ENCODE results near the gene PRG3. TPM values are rescaled to one million over a fixed set of nuclear protein-coding genes. Genes with fewer than 3 reads are reported as not detected.

PRG3 gene
- total and polyA plus RNA-seq, 2 of the 13 experiments (the other 11 are each of a cell fraction or from before 2014, with no cell fraction given), result not detected

DNA sequence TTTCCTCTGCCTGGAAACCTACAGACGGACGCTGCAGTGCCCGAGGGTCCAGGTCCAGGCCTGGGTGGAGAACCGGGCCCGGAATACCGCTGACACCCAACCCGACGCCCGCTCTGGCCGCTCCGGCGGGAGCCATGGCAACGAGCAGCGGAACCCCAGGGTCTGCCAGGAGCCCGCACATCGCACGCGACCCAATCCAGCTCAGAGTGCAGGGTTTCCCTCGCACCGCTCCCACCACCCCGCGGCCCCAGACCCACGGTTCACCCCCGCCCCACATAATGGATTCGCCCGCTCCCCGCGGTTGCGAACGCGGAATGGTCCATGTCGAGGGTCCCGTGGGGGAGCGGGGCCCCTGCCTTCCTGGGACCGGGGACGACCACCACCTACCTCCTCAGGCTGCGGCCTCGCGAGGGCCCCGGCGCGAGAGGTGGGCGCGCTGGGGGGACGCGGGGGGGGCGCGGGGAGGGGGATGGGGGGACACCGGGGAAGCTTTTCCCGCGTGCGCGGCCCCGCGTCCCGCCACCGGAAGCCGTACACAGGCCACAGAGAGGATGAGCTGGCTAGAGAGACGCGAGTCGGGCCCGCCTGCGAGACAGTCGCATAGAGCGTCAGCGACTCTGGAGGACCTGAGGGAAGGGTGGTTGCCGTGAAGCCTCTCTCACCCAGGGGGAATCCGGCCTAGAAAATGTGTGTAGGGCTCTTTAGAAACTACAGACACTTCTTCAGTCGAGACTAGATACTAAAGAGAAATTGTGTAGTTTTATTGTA is 45.4 kb downstream of the PRG3 start, which contains the start of gene SSRP1 (continued):
- TF ChIP-seq ZNF224 (CRISPR knock-in tag; IDR thresholded peaks at IDR 0.05) (0 out of 2 replicates have a peak, but pooled peaks have one; percentile 54), AKNA (CRISPR knock-in tag; IDR thresholded peaks at IDR 0.05; ENCODE audit: borderline replicate concordance) (no peak), ZC3H4 (CRISPR knock-in tag; IDR thresholded peaks at IDR 0.05; ENCODE audit: borderline replicate concordance) (no peak), ZSCAN31 (CRISPR knock-in tag; IDR thresholded peaks at IDR 0.05; ENCODE audit: low read depth) (no peak), NFYB (CRISPR knock-in tag; IDR thresholded peaks at IDR 0.05) (peak; percentile 27; the same call in 1 of the 2 replicates), CEBPG (CRISPR knock-in tag; IDR thresholded peaks at IDR 0.05) (peak; percentile 10; the same call in 1 of the 2 replicates), ZNF33B (CRISPR knock-in tag; IDR thresholded peaks at IDR 0.05) (0 out of 2 replicates have a peak, but pooled peaks have one; percentile 49), SP5 (CRISPR knock-in tag; IDR thresholded peaks at IDR 0.05; ENCODE audit: borderline replicate concordance, low read depth) (no peak), CERS6 (CRISPR knock-in tag; IDR thresholded peaks at IDR 0.05) (no peak), KDM5B (CRISPR knock-in tag; IDR thresholded peaks at IDR 0.05; ENCODE audit: borderline replicate concordance) (peak; percentile 24; the same call in 1 of the 2 replicates), HNRNPUL1 (IDR thresholded peaks at IDR 0.05; ENCODE audit: low read depth, low read length) (no peak), ZFP90 (CRISPR knock-in tag; IDR thresholded peaks at IDR 0.05; ENCODE audit: borderline replicate concordance) (no peak), ZFYVE20 (CRISPR knock-in tag; IDR thresholded peaks at IDR 0.05; ENCODE audit: borderline replicate concordance, low read depth) (no peak), SNRNP70 (IDR thresholded peaks at IDR 0.05; ENCODE audit: low read depth, low read length) (no peak), ZNF720 (CRISPR knock-in tag; IDR thresholded peaks at IDR 0.05) (no peak), ZSCAN30 (CRISPR knock-in tag; IDR thresholded peaks at IDR 0.05) (no peak), RFXAP (CRISPR knock-in tag; IDR thresholded peaks at IDR 0.05; ENCODE audit: borderline replicate concordance) (peak; percentile 64; the same call in 1 of the 2 replicates), ZNF768 (CRISPR knock-in tag; IDR thresholded peaks at IDR 0.05) (0 out of 2 replicates have a peak, but pooled peaks have one; percentile 11), HES4 (CRISPR knock-in tag; IDR thresholded peaks at IDR 0.05; ENCODE audit: borderline replicate concordance) (no peak), IRX3 (CRISPR knock-in tag; IDR thresholded peaks at IDR 0.05; ENCODE audit: borderline replicate concordance, low read depth) (no peak), HMGA1 (CRISPR knock-in tag; conservative IDR thresholded peaks at IDR 0.05) (no peak), ZNF124 (CRISPR knock-in tag; IDR thresholded peaks at IDR 0.05) (no peak)
- TF ChIP-seq, protein P1, sequence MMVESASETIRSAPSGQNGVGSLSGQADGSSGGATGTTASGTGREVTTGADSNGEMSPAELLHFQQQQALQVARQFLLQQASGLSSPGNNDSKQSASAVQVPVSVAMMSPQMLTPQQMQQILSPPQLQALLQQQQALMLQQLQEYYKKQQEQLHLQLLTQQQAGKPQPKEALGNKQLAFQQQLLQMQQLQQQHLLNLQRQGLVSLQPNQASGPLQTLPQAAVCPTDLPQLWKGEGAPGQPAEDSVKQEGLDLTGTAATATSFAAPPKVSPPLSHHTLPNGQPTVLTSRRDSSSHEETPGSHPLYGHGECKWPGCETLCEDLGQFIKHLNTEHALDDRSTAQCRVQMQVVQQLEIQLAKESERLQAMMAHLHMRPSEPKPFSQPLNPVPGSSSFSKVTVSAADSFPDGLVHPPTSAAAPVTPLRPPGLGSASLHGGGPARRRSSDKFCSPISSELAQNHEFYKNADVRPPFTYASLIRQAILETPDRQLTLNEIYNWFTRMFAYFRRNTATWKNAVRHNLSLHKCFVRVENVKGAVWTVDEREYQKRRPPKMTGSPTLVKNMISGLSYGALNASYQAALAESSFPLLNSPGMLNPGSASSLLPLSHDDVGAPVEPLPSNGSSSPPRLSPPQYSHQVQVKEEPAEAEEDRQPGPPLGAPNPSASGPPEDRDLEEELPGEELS (CRISPR knock-in tag; IDR thresholded peaks at IDR 0.05), result peak; percentile 70

Measured in HepG2 (cell line).